Measurements from ENCODE around the gene NKAIN1. TPM values are rescaled to one million over a fixed set of nuclear protein-coding genes. Genes with fewer than 3 reads are reported as not detected.
"Not testable (repeated sequence)": the region's sequence is repeated elsewhere in the genome, so short reads cannot be mapped to it uniquely, and the experiment has no call there.

Gene NKAIN1
- total RNA-seq, 1 donor from 2014 or later: 0.92 TPM

DNA sequence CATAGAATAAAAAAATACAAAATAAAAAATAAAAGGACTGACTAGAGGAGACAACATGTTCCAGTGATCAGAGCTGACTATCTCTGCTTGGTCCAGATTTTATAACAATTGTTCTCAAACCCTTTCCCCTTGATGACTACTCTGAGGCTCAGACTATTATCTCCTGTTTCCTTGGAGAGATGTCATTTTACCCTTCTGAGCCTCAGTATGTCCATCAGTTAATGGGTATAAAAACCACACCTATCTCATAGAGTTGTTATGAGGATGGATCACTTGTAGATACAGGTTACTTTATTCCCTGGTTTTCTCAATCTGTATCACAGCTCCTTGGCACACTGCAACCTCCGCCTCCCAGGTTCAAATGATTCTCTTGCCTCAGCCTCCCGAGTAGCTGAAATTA lies 7.0 kb downstream of the NKAIN1 start:
- no peak for ATAC-seq

DNA sequence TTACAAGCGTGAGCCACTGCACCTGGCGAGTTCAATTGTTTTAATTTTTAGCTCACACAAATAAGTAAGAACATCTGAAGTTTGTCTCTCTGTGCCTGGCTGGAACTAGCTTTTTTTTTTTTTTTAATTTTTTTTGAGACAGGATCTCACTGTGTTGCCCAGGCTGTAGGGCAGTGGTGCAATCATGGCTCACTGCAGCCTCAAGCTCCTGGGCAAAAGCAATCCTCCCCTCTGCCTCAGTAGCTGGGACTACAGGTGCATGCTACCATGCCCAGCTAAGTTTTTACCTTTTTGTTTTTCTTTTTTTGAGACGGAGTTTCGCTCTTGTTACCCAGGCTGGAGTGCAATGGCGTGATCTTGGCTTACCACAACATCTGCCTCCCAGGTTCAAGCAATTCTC lies 7.9 kb downstream of the NKAIN1 start:
- no peak for ATAC-seq

DNA sequence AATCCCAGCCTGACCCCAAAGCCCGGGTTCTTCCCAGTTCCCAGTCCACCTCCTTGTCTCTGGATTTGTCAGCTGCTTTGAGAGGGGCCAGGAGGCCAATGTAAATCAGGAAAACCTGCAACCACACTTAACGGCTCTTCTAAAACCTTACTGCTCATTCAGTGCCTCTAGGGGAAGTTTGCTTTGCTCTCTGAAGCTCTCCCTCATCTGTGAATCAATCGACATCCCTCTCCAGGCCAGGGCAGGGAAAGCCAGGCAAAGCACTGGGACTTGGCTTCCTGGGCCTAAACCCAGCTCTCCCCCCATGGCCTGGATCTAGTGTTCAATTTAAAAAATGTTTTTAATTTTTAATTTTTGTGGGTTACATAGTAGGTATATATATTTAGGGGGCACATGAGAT lies 9.3 kb downstream of the NKAIN1 start:
- ATAC-seq: no peak

GRCh38 chr1:31228986-31229385 lies 10.7 kb downstream of the NKAIN1 start:
- ATAC-seq: no peak

DNA sequence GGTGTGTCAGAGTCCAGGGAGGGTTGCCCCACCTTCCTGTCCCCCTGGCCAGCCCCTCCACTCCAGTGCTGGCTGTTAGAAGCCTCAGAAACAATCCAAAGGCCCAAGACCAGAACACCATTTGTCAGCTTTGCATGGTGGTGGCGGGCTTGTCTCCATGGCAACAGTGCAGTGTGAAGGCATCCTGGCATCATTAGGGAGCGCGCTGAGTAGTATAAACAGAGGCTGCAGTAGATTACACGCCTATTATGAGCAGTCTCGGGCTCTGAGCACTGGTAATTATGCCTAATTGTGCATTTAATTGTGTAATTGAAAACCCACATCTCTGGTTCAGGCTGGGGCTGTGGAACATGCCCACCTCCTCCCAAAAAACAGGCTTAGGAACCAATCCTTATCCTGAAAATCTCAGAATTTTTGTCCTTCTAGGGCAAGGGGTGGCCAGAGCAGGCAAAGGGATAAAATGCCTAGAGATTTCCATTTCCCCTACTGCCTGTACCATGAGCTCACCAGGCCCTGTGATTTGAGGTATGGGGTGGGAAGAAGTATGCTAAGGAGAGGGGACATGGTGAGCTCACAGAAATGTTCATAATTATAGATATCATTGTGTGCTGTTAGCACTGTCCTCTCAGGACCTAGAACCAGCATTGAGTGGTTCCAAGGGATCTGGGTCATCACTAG lies 11.7 kb downstream of the NKAIN1 start:
- ATAC-seq: no peak

GRCh38 chr1:31224068-31224467 lies 15.6 kb downstream of the NKAIN1 start:
- no peak for ATAC-seq

- ATAC-seq: no peak
Measured at GRCh38 chr1:31222176-31222575, 17.5 kb downstream of the NKAIN1 start.

GRCh38 chr1:31221072-31221471 lies 18.6 kb downstream of the NKAIN1 start:
- no peak for ATAC-seq

DNA sequence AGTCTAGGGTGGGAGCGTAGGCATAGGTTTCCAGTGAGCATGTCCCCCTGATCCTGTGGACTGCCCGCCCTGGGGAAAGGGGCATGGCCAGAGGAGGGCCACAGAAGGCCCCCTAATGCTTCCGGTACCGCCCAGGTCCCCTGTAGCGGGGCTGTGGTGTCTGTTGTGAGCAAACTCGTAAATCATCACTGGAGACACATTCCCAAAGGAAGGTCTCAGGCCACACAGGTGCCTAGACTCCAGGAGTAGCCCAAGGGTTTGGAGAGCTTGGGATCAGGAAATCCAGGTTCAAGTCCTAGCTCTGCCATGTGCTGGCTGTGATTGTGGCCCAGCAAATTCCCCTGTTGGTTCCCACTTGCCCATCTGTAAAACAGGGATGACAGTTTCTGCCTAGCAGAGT lies 20.2 kb downstream of the NKAIN1 start:
- no peak for ATAC-seq

DNA sequence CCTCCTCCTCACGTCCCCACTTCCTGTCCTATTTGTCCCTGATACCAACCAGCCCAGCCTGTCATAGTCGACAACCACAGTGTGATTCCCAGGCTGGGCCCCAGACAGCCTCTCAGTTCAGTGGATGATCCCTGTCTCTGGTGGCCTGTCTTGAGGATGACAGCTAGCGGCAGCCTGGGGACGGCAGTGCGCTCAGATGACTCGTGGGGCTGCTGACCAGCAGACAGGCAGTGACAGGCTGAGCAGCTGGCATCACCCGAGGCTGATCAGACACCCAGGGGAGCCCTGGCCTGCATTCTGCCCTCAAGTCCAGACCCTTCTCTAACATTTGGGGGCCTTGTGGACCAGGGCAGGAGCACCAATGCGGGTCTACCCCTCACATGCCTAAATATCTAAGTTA lies 21.0 kb downstream of the NKAIN1 start:
- no peak for ATAC-seq

DNA sequence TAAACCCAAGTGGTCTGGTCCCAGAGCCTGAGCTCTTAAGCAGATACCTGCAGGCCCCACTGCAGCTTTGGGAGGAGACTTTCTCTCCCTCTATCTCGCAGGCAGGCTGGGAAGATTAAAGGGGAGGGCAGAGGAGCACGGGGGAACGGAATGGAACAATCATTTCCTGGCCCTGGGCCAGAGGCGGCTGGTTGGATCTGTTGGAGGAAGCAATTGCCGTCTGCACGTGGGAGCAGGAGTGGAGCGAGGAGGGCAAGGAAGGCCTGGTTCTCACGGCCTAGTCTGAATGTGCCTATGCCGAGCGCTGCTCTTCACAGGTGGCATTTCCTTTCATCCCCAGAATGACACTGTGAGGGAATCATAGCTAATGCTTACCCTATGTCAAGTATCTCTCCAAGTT lies 23.7 kb downstream of the NKAIN1 start:
- ATAC-seq: peak; percentile 39

DNA sequence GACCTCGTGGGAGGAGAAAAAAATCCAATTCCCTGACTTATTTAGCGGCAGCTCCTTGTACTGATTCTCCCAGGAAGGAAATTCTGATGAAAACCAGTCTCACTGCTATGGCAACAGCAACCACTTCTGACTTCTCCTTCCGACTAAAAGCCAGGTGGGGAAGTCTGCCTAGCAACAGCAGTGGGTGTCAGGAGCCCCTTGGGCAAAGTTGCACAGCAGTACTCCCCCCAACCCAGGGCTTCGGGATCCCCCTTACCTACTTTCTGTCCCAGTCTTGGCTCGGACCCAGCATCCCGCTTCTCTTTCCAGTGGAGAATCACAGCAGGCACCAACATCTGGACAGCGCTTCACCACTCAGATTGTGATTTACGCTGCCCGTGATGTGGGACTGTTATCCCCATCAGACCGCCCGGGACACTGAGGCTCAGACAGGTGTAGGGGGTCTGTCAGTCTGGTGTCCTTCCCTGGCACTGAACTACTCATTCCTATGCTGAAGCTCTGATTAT lies 24.6 kb downstream of the NKAIN1 start:
- no peak for ATAC-seq

- no peak for ATAC-seq
Measured at GRCh38 chr1:31214316-31215064, 25.2 kb downstream of the NKAIN1 start.

GRCh38 chr1:31208361-31208945 lies 31.2 kb downstream of the NKAIN1 start:
- no peak for ATAC-seq

GRCh38 chr1:31207569-31207968 lies 32.1 kb downstream of the NKAIN1 start:
- ATAC-seq: no peak

DNA sequence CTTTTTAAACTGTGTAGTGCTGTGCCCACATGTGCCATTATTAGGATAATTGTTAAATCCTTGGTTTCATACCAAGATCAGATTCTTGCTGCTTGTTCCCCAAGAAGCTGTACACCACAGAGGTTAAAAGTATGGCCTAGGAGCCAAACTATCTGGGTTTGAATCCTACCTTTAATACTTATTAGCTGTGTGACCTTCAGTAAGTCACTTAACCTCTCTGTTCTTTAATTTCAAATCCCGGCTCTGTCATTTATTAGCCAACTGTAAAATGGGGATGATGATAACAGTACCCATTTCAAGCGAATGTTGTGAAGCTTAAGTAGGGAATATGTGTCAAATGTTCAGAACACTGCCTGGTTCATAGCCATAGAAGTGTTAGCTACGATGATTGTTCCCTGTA lies 32.6 kb downstream of the NKAIN1 start:
- ATAC-seq: no peak

GRCh38 chr1:31203215-31203614 lies 36.5 kb downstream of the NKAIN1 start:
- no peak for ATAC-seq

DNA sequence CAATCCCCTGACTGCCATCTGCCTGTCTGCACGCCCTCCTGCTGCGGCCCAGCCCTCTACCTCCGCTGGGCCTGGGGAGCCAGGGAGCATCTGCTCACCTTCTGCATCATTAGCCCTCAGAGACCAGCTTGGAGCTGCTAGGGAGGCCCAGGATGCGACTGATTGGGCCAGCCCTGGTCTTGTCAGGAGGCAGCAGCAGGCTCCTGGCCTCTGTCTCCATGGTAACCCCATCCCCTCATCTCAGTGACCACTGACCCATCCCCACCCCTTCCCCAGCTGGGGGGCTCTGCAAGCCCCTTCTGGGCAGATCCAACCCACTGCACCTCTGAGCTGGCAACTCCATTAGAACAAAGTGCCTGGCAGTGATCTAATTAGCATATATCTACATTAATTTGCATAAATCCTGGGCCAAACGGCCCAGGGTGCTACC lies 37.7 kb downstream of the NKAIN1 start:
- ATAC-seq: no peak

DNA sequence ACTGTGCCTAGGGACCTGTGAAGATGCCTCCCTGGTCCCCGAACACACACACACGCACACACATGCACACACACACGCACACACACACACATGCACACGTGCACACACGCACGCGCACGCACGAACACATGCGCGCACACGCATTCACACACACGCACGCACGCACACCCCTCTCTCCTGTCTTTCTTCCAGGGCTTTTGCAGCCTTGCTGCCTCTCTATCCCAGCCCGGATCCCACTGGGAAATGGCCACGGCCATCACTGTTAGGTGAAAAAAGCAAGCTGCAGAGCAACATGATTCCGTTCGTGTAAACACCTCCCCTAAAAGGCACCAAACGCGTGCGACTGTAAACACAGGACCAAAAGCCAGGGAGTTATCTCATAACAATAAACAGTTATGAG lies 39.7 kb downstream of the NKAIN1 start:
- no peak for ATAC-seq

GRCh38 chr1:31199236-31199790 lies 40.4 kb downstream of the NKAIN1 start:
- no peak for ATAC-seq

DNA sequence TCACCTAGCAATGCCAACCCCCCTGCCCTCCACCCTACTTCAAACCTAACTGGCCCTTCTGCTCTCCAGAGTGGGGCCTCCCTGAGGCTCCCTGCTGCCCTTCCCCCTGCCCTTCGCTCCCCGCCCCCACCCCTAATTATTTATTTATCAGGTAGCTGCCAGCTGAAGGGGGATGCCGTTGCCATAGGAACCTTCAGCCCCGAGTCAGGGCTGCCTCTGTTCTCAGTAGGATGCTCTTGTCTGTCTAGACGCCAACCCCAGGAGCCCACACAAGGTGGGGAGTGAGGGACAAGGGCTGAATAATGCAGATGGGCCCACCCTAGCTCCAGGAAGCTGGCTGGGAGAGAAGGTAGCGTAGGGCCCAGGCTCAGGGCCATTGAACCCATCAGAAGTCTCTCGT lies 41.1 kb downstream of the NKAIN1 start:
- no peak for ATAC-seq

- ATAC-seq: no peak
Measured at GRCh38 chr1:31198150-31198549, 41.5 kb downstream of the NKAIN1 start.

DNA sequence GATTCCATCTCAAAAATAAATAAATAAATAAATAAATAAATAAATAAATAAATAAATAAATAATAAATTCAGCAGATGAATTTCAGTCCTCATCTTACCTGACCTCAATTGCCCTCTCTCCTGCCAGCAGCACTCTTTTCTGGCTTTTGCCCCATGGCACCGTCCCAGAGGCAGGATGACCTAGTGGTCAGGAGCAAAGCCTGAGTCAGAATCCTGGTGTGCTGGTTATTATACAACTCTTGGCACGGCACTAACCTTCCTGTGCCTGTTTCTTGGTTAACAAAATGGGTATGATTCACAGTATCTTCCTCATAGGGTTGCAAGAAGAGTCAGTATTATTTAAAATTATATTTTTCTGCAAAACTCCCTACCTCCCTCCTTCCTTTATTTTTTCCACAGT lies 43.0 kb downstream of the NKAIN1 start:
- peak; percentile 71 for ATAC-seq

- ATAC-seq: not testable (repeated sequence)
Measured at GRCh38 chr1:31195267-31195666, 44.4 kb downstream of the NKAIN1 start.
